K562 (cell line): Measurements from ENCODE around the gene HELLS. TPM values are rescaled to one million over a fixed set of nuclear protein-coding genes. Genes with fewer than 3 reads are reported as not detected.

Experiments used
- ATAC-seq: fragments of 200-7000 bp; cut with Tn5 transposase; 3 replicates; pipeline ENCODE4 v1.9.1; 2020; ENCODE audit warnings: moderate library complexity
- BruUV-seq: library from RNA; stranded (reverse); fragments of 400-500 nt; replicated peaks from 2 replicates; lab custom pipeline; 2021; lab: Mats Ljungman, UMichigan
- CTCF ChIA-PET: fragments of 300-600 bp; formaldehyde crosslinking; extraction: SDS; loops from one replicate; lab custom pipeline; 2021; ENCODE audit warnings: low intra/inter-chr PET ratio; lab: Yijun Ruan, JAX
- POLR2A ChIA-PET: fragments of 300-600, 350-650 bp; sonication (Branson Sonifier 250); formaldehyde crosslinking; extraction: SDS; loops from one replicate; lab custom pipeline; 2021; ENCODE audit warnings: antibody characterized with exemption, inconsistent platforms; lab: Yijun Ruan, JAX
- DNase-seq, 4 experiments: peaks; one replicate each; pipeline versions ENCODE4 v3.0.0 to v3.0.0-alpha.2; 2011 to 2018; ENCODE audit warnings: low spot score in 3 of 4, mixed read lengths in 3 of 4; ENCODE audit errors: extremely low read depth in 1 of 4
- FAIRE-seq: peaks from 2 replicates; lab custom pipeline; 2011; peaks lifted over from hg19 to GRCh38; lab: Jason Lieb, UNC
- H2AFZ ChIP-seq: 2 replicates; pipeline ENCODE4 v1.6.0; 2011; ENCODE audit warnings: low read depth, low read length, control low read depth, inconsistent platforms
- H3K27ac ChIP-seq: fragments of 200-600 bp; 3 replicates; pipeline ENCODE4 v1.8.0; 2011; ENCODE audit warnings: low read depth, mild to moderate bottlenecking, control low read depth, inconsistent platforms, low read length, moderate library complexity, mixed read lengths; ENCODE audit errors: extremely low read depth
- H3K27me3 ChIP-seq, 2 experiments: fragments of 300-600 bp in 1 of 2; 2 replicates in 1 of 2; 3 replicates in 1 of 2; pipeline versions ENCODE4 v1.6.0 to v1.8.0; 2011; ENCODE audit warnings: inconsistent platforms in 2 of 2, low read length in 2 of 2, mild to moderate bottlenecking in 1 of 2, mixed read lengths in 1 of 2, moderate library complexity in 1 of 2; ENCODE audit not compliant: control insufficient read depth in 2 of 2, insufficient read depth in 2 of 2
- H3K36me3 ChIP-seq: fragments of 300-600 bp; 3 replicates; pipeline ENCODE4 v1.8.0; 2011; ENCODE audit warnings: mild to moderate bottlenecking, low read length, inconsistent platforms; ENCODE audit not compliant: control insufficient read depth, insufficient read depth
- H3K4me1 ChIP-seq, 2 experiments: fragments of 200-600 bp in 1 of 2; replicated peaks in 1 of 2; 2 replicates in 1 of 2; 3 replicates in 1 of 2; pipeline versions ENCODE4 v1.5.1 to v1.8.0; 2011; ENCODE audit warnings: inconsistent platforms in 2 of 2, low read length in 2 of 2, mild to moderate bottlenecking in 1 of 2, mixed read lengths in 1 of 2, moderate library complexity in 1 of 2; ENCODE audit not compliant: control insufficient read depth in 2 of 2, insufficient read depth in 2 of 2
- H3K4me2 ChIP-seq: 2 replicates; pipeline ENCODE4 v1.6.1; 2011; ENCODE audit warnings: low read length, control low read depth, inconsistent platforms, mixed read lengths; ENCODE audit not compliant: insufficient read depth
- H3K4me3 ChIP-seq: fragments of 200-600 bp; sonication (generic), shearing (Covaris generic); 2 replicates; pipeline ENCODE4 v1.5.1; 2016; ENCODE audit warnings: control low read depth, inconsistent platforms
- H3K79me2 ChIP-seq: fragments of 200-600 bp; 3 replicates; pipeline ENCODE4 v1.8.0; 2011; ENCODE audit warnings: low read length, inconsistent platforms; ENCODE audit not compliant: control insufficient read depth, insufficient read depth
- H3K9ac ChIP-seq, 2 experiments: 2 replicates each; pipeline versions ENCODE4 v1.6.0 to v1.6.1; 2011; ENCODE audit warnings: low read depth in 2 of 2, low read length in 2 of 2, control low read depth in 1 of 2, inconsistent platforms in 1 of 2, mild to moderate bottlenecking in 1 of 2, mixed read lengths in 1 of 2; ENCODE audit not compliant: insufficient read depth in 1 of 2
- H3K9me1 ChIP-seq: one replicate; pipeline ENCODE4 v1.6.0; 2011; ENCODE audit warnings: inconsistent platforms, mild to moderate bottlenecking, low read length, moderate library complexity; ENCODE audit not compliant: control insufficient read depth, insufficient read depth
- H3K9me3 ChIP-seq: replicated peaks from 2 replicates; pipeline ENCODE4 v1.5.1; 2011; ENCODE audit warnings: low read depth, low read length, inconsistent platforms; ENCODE audit not compliant: control insufficient read depth, insufficient read depth
- H4K20me1 ChIP-seq: replicated peaks from 2 replicates; pipeline ENCODE4 v1.6.1; 2011; ENCODE audit warnings: low read length, inconsistent platforms, mixed read lengths; ENCODE audit not compliant: control insufficient read depth, insufficient read depth
- ARID1B ChIP-seq: fragments of 450-650 bp; IDR thresholded peaks from 2 replicates; pipeline ENCODE4 v1.6.1; 2016; ENCODE audit warnings: antibody characterized with exemption, mild to moderate bottlenecking, inconsistent platforms
- BRF1 ChIP-seq: IDR thresholded peaks from 3 replicates; pipeline ENCODE4 v1.6.1; 2011; ENCODE audit warnings: borderline replicate concordance, mild to moderate bottlenecking; ENCODE audit not compliant: insufficient read length; ENCODE audit errors: extremely low read depth
- DACH1 ChIP-seq: fragments of 450-650 bp; IDR thresholded peaks from 2 replicates; pipeline ENCODE4 v1.6.1; 2018; ENCODE audit not compliant: partially characterized antibody
- ZNF212 ChIP-seq: fragments of 450-650 bp; formaldehyde crosslinking; IDR thresholded peaks from 2 replicates; pipeline ENCODE4 v1.4.0; 2020; ENCODE audit warnings: mild to moderate bottlenecking
- ZNF232 ChIP-seq: sonication (generic); formaldehyde crosslinking; IDR thresholded peaks from 2 replicates; pipeline ENCODE4 v1.8.0; 2022; ENCODE audit warnings: mild to moderate bottlenecking, missing genetic modification reagents
- ZNF444 ChIP-seq: fragments of 250-450 bp; sonication (Bioruptor Pico); IDR thresholded peaks from 2 replicates; pipeline ENCODE4 v1.4.0; 2020; ENCODE audit warnings: mild to moderate bottlenecking, moderate library complexity
- WGBS: fragments of 100-300 bp; shearing (Covaris generic); methylation state at CpG from one replicate; pipeline ENCODE4 v1.1.6; 2016; ENCODE audit warnings: low coverage, mixed read lengths; ENCODE audit not compliant: insufficient coverage; ENCODE audit errors: missing lambda C conversion rate; 5-methylcytosine and 5-hydroxymethylcytosine counted together
- in situ Hi-C: fragments of 300-500 bp; cut with MboI; formaldehyde crosslinking; loops from 4 replicates; pipeline ENCODE4 v1.15.0; 2018; ENCODE audit warnings: inconsistent platforms, mixed read lengths
- intact Hi-C: fragments of 100-400 bp; cut with micrococcal nuclease; formaldehyde crosslinking; loops from 2 replicates; pipeline ENCODE4 v1.14.2; 2022
- polyA plus RNA-seq, 8 experiments: library from polyadenylated mRNA; depleted of rRNA in 4 of 8; stranded (reverse) in 5 of 8; unstranded in 3 of 8; fragments of >200 nt; fragmentation: Nextera tagmentation in 2 of 8; fragmentation: Illumina TruSeq in 1 of 8; extraction: Ambion mirVana in 2 of 8; extraction: Trizol in 1 of 8; gene quantifications; 2 replicates each; pipeline versions ENCODE4 v1.2.1 to v1.2.3, GENCODE V29; 2011 to 2014; ENCODE audit warnings: inconsistent platforms in 1 of 8, missing spikeins in 1 of 8
- total RNA-seq, 7 experiments: library from RNA; depleted of rRNA in 6 of 7; stranded (reverse); fragments of >200 nt in 6 of 7; fragmentation: Illumina TruSeq in 2 of 7; extraction: Trizol in 2 of 7; gene quantifications; 2 replicates each; pipeline versions ENCODE4 v1.2.1 to v1.2.3, GENCODE V29; 2011 to 2021; ENCODE audit warnings: low replicate concordance in 1 of 7
- TF ChIP-seq, protein P1 (sequence below): fragments of 450-650 bp; IDR thresholded peaks from 2 replicates; pipeline ENCODE4 v1.6.1; 2016; ENCODE audit warnings: low read depth
- TF ChIP-seq, protein P2 (sequence below): fragments of 450-650 bp; IDR thresholded peaks from 2 replicates; pipeline ENCODE4 v1.6.1; 2014; ENCODE audit warnings: low read depth, mild to moderate bottlenecking, moderate library complexity, borderline replicate concordance
- TF ChIP-seq, protein P3 (sequence below): fragments of 450-650 bp; formaldehyde crosslinking; IDR thresholded peaks from 2 replicates; pipeline ENCODE4 v1.4.0; 2020; ENCODE audit warnings: mild to moderate bottlenecking, moderate library complexity

The HELLS gene
- total and polyA plus RNA-seq, 9 of the 15 experiments (the other 6 are each of a cell fraction or from before 2014, with no cell fraction given) = 8.8 to 52.1 (median 24.7) TPM

DNA sequence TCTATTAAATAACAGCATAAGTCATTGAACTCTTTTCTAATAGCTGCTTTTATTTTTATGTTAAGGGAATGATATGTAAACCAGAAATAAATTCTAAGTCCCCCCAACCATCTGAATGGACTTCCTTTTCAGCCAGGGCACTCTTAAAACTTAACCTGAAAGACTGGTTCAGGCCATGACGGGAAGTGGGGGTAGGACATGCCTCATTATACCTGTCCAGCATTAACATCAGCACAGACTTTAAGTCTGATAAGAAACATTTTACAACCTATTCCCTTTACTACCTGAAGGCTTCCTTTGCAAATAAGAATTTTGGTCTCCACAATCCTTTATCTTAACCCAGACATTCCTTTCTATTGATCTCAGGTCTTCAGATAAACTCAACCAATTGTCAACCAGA, 81.9 kb downstream of the HELLS start:
- intact Hi-C loops = no loop called here
- CTCF ChIA-PET = no interaction called here
- in situ Hi-C loops = no loop called here
- POLR2A ChIA-PET = interaction anchor here (0.6 kb wide), 1 partner anchor 10 kb away, joined by 3 read pairs; no protein-coding TSS in a partner anchor
- FAIRE-seq (no peak), ATAC-seq (no peak), DNase-seq (no peak)
- no peaks in the 10 kb centered on the region for H3K4me1 ChIP-seq
- H3K27ac ChIP-seq = no peak overlapping the region
- H3K79me2 ChIP-seq = no peaks in the 10 kb centered on the region
- 0% methylated on average over 1 of the region's 1 CpG for WGBS
- BruUV-seq = no TSS peak
- no peak overlapping the region for H2AFZ ChIP-seq
- no peaks in the 10 kb centered on the region for H3K27me3 ChIP-seq
- H3K4me2 ChIP-seq = no peak overlapping the region
- H4K20me1 ChIP-seq = no peaks in the 10 kb centered on the region
- no peaks in the 10 kb centered on the region for H3K36me3 ChIP-seq
- H3K9me3 ChIP-seq = no peaks in the 10 kb centered on the region
- H3K9me1 ChIP-seq = no peaks in the 10 kb centered on the region
- TF ChIP-seq, protein P1, sequence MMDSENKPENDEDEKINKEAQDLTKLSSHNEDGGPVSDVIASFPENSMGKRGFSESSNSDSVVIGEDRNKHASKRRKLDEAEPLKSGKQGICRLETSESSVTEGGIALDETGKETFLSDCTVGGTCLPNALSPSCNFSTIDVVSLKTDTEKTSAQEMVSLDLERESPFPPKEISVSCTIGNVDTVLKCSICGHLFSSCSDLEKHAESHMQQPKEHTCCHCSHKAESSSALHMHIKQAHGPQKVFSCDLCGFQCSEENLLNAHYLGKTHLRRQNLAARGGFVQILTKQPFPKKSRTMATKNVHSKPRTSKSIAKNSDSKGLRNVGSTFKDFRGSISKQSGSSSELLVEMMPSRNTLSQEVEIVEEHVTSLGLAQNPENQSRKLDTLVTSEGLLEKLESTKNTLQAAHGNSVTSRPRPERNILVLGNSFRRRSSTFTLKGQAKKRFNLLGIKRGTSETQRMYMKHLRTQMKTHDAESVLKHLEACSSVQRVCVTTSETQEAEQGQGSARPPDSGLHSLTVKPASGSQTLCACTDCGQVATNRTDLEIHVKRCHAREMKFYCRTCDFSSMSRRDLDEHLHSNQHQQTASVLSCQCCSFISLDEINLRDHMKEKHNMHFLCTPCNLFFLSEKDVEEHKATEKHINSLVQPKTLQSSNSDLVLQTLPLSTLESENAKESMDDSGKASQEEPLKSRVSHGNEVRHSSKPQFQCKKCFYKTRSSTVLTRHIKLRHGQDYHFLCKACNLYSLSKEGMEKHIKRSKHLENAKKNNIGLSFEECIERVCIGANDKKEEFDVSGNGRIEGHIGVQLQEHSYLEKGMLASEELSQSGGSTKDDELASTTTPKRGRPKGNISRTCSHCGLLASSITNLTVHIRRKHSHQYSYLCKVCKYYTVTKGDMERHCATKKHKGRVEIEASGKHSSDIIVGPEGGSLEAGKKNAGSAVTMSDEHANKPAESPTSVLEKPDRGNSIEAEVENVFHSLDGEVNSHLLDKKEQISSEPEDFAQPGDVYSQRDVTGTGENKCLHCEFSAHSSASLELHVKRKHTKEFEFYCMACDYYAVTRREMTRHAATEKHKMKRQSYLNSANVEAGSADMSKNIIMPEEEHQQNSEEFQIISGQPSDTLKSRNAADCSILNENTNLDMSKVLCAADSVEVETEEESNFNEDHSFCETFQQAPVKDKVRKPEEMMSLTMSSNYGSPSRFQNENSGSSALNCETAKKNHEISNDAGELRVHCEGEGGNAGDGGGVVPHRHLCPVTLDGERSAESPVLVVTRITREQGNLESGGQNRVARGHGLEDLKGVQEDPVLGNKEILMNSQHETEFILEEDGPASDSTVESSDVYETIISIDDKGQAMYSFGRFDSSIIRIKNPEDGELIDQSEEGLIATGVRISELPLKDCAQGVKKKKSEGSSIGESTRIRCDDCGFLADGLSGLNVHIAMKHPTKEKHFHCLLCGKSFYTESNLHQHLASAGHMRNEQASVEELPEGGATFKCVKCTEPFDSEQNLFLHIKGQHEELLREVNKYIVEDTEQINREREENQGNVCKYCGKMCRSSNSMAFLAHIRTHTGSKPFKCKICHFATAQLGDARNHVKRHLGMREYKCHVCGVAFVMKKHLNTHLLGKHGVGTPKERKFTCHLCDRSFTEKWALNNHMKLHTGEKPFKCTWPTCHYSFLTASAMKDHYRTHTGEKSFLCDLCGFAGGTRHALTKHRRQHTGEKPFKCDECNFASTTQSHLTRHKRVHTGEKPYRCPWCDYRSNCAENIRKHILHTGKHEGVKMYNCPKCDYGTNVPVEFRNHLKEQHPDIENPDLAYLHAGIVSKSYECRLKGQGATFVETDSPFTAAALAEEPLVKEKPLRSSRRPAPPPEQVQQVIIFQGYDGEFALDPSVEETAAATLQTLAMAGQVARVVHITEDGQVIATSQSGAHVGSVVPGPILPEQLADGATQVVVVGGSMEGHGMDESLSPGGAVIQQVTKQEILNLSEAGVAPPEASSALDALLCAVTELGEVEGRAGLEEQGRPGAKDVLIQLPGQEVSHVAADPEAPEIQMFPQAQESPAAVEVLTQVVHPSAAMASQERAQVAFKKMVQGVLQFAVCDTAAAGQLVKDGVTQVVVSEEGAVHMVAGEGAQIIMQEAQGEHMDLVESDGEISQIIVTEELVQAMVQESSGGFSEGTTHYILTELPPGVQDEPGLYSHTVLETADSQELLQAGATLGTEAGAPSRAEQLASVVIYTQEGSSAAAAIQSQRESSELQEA = no peak
- TF ChIP-seq ZNF232 (CRISPR knock-in tag) (no peak), ARID1B (no peak), ZNF444 (no peak), ZNF212 (CRISPR knock-in tag) (no peak), DACH1 (no peak), BRF1 (no peak)
- TF ChIP-seq, protein P2, sequence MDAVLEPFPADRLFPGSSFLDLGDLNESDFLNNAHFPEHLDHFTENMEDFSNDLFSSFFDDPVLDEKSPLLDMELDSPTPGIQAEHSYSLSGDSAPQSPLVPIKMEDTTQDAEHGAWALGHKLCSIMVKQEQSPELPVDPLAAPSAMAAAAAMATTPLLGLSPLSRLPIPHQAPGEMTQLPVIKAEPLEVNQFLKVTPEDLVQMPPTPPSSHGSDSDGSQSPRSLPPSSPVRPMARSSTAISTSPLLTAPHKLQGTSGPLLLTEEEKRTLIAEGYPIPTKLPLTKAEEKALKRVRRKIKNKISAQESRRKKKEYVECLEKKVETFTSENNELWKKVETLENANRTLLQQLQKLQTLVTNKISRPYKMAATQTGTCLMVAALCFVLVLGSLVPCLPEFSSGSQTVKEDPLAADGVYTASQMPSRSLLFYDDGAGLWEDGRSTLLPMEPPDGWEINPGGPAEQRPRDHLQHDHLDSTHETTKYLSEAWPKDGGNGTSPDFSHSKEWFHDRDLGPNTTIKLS = no peak
- TF ChIP-seq, protein P3, sequence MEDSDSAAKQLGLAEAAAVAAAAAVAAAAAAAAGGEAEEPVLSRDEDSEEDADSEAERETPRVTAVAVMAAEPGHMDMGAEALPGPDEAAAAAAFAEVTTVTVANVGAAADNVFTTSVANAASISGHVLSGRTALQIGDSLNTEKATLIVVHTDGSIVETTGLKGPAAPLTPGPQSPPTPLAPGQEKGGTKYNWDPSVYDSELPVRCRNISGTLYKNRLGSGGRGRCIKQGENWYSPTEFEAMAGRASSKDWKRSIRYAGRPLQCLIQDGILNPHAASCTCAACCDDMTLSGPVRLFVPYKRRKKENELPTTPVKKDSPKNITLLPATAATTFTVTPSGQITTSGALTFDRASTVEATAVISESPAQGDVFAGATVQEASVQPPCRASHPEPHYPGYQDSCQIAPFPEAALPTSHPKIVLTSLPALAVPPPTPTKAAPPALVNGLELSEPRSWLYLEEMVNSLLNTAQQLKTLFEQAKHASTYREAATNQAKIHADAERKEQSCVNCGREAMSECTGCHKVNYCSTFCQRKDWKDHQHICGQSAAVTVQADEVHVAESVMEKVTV = no peak
- H3K4me3 ChIP-seq = no peak overlapping the region
- H3K9ac ChIP-seq = no peak overlapping the region
